WERI-Rb-1 (cell line): Measurements from ENCODE around the gene CTXND1.

ENCODE experiments used
- DNase-seq: peaks from one replicate; pipeline ENCODE4 v3.0.0-alpha.2; 2020
- H3K27ac ChIP-seq: fragments of 250-450 bp; sonication (Bioruptor Pico); 2 replicates; pipeline ENCODE4 v1.5.1; 2020; ENCODE audit warnings: mild to moderate bottlenecking, moderate library complexity
- H3K27me3 ChIP-seq: fragments of 250-450 bp; sonication (Bioruptor Pico); 2 replicates; pipeline ENCODE4 v1.5.1; 2021; ENCODE audit warnings: mild to moderate bottlenecking, low read depth, moderate library complexity; ENCODE audit not compliant: insufficient read depth, severe bottlenecking
- H3K36me3 ChIP-seq: fragments of 250-450 bp; sonication (Bioruptor Pico); 2 replicates; pipeline ENCODE4 v1.5.1; 2020; ENCODE audit warnings: mild to moderate bottlenecking, moderate library complexity
- H3K4me3 ChIP-seq: 2 replicates; pipeline ENCODE4 v1.5.1; 2011; ENCODE audit warnings: low read depth, mild to moderate bottlenecking, control low read depth, low read length
- H3K9me3 ChIP-seq: fragments of 250-450 bp; sonication (Bioruptor Pico); 2 replicates; pipeline ENCODE4 v1.5.1; 2021; ENCODE audit warnings: mild to moderate bottlenecking, moderate library complexity; ENCODE audit not compliant: severe bottlenecking
- CTCF ChIP-seq: IDR thresholded peaks from 2 replicates; pipeline ENCODE4 v1.5.1; 2011; ENCODE audit warnings: low read depth, mild to moderate bottlenecking, control low read depth, inconsistent platforms, low read length

Gene CTXND1

GRCh38 chr15:80214910-80215309, 37.1 kb downstream of the CTXND1 start:
- Histone ChIP-seq H3K9me3 (no peaks in the 10 kb centered on the region), H3K27ac (no peak overlapping the region), H3K4me3 (no peak overlapping the region), H3K27me3 (no peaks in the 10 kb centered on the region), H3K36me3 (no peaks in the 10 kb centered on the region)
- no peak for DNase-seq
- TF ChIP-seq CTCF, result no peak

GRCh38 chr15:80211976-80212375, 40.0 kb downstream of the CTXND1 start:
- Histone ChIP-seq H3K9me3 (no peaks in the 10 kb centered on the region), H3K36me3 (no peaks in the 10 kb centered on the region), H3K27ac (no peak overlapping the region), H3K27me3 (no peaks in the 10 kb centered on the region), H3K4me3 (no peak overlapping the region)
- no peak for TF ChIP-seq CTCF
- no peak for DNase-seq

GRCh38 chr15:80210611-80211573, 41.1 kb downstream of the CTXND1 start:
- no peaks in the 10 kb centered on the region for H3K36me3 ChIP-seq
- no peak for DNase-seq
- H3K27me3 ChIP-seq, result no peaks in the 10 kb centered on the region
- H3K27ac ChIP-seq, result no peak overlapping the region
- no peaks in the 10 kb centered on the region for H3K9me3 ChIP-seq
- H3K4me3 ChIP-seq, result no peak overlapping the region
- no peak for TF ChIP-seq CTCF

- no peak for TF ChIP-seq CTCF
- Histone ChIP-seq H3K36me3 (no peaks in the 10 kb centered on the region), H3K4me3 (no peak overlapping the region), H3K27ac (no peak overlapping the region), H3K9me3 (no peaks in the 10 kb centered on the region), H3K27me3 (no peaks in the 10 kb centered on the region)
- DNase-seq, result peak; percentile 39
Measured at GRCh38 chr15:80208758-80209734, 43.0 kb downstream of the CTXND1 start.

GRCh38 chr15:80207887-80208286, 44.1 kb downstream of the CTXND1 start:
- Histone ChIP-seq H3K27me3 (no peaks in the 10 kb centered on the region), H3K4me3 (no peak overlapping the region), H3K27ac (no peak overlapping the region), H3K36me3 (no peaks in the 10 kb centered on the region), H3K9me3 (no peaks in the 10 kb centered on the region)
- TF ChIP-seq CTCF, result no peak
- DNase-seq, result no peak
